Left lung (tissue), 10 donors: ENCODE data around the gene IGFALS. TPM values are rescaled to one million over a fixed set of nuclear protein-coding genes. Genes with fewer than 3 reads are reported as not detected.

Source experiments
- ATAC-seq: fragments of 200-7000 bp; cut with Tn5 transposase; one replicate; pipeline ENCODE4 v1.9.1; 2020; ENCODE audit warnings: moderate library complexity
- DNase-seq, 4 donors: peaks; one replicate each; pipeline ENCODE4 v3.0.0-alpha.2; 2013 to 2020
- H3K27ac ChIP-seq, 2 donors: fragments of 200-600 bp; sonication (generic) in 1 of 2; one replicate each; pipeline versions ENCODE4 v1.5.0 to v1.8.0; 2020 to 2021
- H3K27me3 ChIP-seq, 2 donors: fragments of 200-600 bp; sonication (generic) in 1 of 2; one replicate each; pipeline versions ENCODE4 v1.5.0 to v1.8.0; 2020 to 2021
- H3K36me3 ChIP-seq, 2 donors: fragments of 200-600 bp; sonication (generic) in 1 of 2; one replicate each; pipeline versions ENCODE4 v1.5.0 to v1.8.0; 2020 to 2021
- H3K4me1 ChIP-seq, 2 donors: fragments of 200-600 bp; one replicate each; pipeline ENCODE4 v1.8.0; 2021
- H3K4me3 ChIP-seq, 2 donors: fragments of 200-600 bp; sonication (generic) in 1 of 2; one replicate each; pipeline versions ENCODE4 v1.5.0 to v1.8.0; 2020 to 2021; ENCODE audit warnings: mild to moderate bottlenecking in 1 of 2
- H3K9me3 ChIP-seq, 2 donors: fragments of 200-600 bp; sonication (generic) in 1 of 2; one replicate each; pipeline versions ENCODE4 v1.5.0 to v1.8.0; 2020 to 2021
- CTCF ChIP-seq, 2 donors: fragments of 200-600 bp; sonication (generic) in 1 of 2; IDR thresholded peaks; one replicate each; pipeline versions ENCODE4 v1.5.0 to v1.8.0; 2021; ENCODE audit warnings: antibody characterized with exemption in 2 of 2
- intact Hi-C, 2 donors: fragments of 100-400 bp; cut with DNase I; formaldehyde crosslinking; loops; one replicate each; pipeline versions ENCODE4 v1.11.2 to v1.14.2; 2022
- polyA plus RNA-seq, 6 donors: library from polyadenylated mRNA; unstranded; fragments of 120-200 nt; gene quantifications; one replicate each; pipeline ENCODE4 v1.2.1, GENCODE V29; 2013; ENCODE audit not compliant: insufficient read length in 6 of 6
- total RNA-seq, 2 donors: library from RNA; stranded (reverse); fragmentation: NEBNext Ultra II Directional; extraction: Animal tissue kit (Norgen Biotek cat#: 25700); gene quantifications; one replicate each; pipeline ENCODE4 v1.2.1, GENCODE V29; 2021
- donor health status: DM: no; HTN: yes; CAD: no.
- donor health status: DM: no; HTN: no; CAD: no.

Gene IGFALS
- total and polyA plus RNA-seq, 8 donors, result 0.37 to 3.3 (median 2.4) TPM

DNA sequence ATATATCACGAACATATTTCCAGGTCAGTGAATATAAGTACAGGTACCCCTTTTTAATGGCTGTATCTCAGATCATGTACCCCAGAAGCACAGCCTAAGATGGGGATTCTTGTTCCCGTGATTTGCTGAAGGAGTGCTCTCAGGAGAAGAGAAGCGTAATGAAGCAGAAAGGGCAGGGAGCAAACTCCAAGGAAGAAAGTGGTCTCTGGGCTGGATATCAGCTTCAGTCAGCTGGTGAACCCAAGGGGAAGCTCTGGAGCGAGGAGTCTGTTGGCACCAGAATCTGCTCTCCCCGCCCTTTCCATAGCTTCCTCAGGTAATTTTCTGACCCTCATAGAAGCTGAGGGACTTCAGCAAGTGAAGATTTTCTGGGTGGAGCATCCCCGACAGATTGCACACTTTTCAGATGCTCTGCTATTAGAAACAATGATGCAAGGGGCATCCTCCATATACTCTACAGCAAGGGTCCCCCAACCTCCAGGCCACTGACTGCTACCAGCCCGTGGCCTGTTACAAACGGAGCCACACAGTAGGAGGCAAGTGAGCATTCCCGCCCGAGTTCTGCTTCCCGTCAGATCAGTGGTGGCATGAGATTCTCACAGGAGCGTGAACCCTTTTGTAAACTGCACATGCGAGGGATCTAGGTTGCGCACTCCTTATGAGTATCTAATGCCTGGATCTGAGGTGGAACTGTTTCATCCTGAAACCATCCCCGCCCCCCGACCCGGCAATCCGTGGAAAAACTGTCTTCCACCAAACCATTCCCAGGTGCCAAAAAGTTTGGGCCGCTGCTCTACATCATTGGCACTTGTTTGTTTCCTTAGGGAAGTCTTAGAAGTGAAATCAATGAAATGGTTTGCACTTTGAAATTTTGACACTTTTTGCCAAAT is 37.9 kb upstream of the IGFALS start:
- Histone ChIP-seq H3K36me3 (peaks cover 0 to 8% of the 10 kb centered on the region in 2 donors), H3K27ac (no peak overlapping the region), H3K4me3 (no peak overlapping the region), H3K9me3 (no peaks in the 10 kb centered on the region), H3K4me1 (peaks cover 16 to 32% of the 10 kb centered on the region in 2 donors), H3K27me3 (no peaks in the 10 kb centered on the region)
- TF ChIP-seq CTCF (IDR thresholded peaks at IDR 0.05), result no peak
- no peak for ATAC-seq
- DNase-seq, result no peak
- intact Hi-C loops, result no loop called here

DNA sequence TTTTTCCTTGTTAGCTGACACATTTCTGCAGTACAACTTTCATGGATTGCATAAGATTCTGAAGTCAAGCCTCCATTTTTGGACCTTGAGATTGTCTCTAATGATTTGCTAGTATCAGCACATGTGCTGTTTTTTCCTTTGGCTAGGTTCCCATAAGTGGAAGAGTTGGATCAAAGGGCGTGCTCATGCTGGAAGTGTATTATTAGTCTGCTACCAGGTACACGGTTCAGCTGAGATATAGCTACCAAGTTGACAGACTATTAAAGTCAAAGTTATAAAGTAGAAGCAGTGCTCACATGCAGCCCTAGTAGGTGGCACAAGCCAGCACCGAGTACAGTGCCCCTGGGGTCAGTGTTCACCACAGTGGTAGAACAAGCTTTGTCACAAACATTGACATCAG is 36.7 kb upstream of the IGFALS start:
- Histone ChIP-seq H3K9me3 (no peaks in the 10 kb centered on the region), H3K36me3 (peaks cover 0 to 8% of the 10 kb centered on the region in 2 donors), H3K27ac (no peak overlapping the region), H3K27me3 (no peaks in the 10 kb centered on the region), H3K4me1 (peaks cover 20 to 40% of the 10 kb centered on the region in 2 donors), H3K4me3 (no peak overlapping the region)
- ATAC-seq, result no peak
- intact Hi-C loops, result no loop called here
- no peak for DNase-seq
- TF ChIP-seq CTCF (IDR thresholded peaks at IDR 0.05), result no peak

DNA sequence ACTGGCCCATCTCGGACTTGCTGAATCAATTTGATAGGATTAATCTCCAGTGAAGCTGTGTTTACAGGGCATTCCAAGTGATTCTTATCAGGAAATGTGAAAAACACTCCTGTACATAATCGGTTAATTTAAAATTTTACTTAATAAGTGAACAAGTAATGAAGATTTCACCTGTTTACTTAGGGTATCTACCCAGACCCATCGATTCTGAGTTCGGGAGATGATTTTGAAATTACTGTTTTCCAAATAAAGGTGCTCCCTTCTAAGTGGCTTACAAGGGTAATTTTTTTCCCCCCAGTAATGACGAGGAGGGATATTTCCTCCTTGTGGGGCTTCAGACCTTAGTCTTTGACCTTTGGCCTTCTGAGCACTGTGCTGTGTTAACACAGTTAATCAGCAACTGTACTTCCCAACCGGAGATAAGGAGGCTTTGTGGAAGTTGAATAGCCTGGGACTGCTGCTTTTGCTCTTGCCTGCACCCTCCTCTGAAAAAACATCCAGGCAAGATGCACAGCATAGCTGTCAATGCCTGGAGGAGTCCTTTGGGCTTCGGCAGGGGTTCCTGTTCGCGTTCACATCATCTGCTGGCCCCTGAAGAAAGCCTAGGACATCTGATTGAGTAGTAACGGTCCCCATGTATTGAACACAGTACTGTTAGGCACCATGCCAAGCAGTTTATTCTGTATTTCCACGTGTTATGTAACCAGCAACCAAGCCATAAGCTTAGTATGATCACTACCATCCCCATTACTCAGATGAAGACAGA is 35.3 kb upstream of the IGFALS start:
- no peak overlapping the region for H3K27ac ChIP-seq
- peaks cover 20 to 51% of the 10 kb centered on the region in 2 donors for H3K4me1 ChIP-seq
- DNase-seq (no peak), ATAC-seq (no peak)
- peak overlapping the region in 1 of 2 donors; percentile 93 for H3K4me3 ChIP-seq
- H3K36me3 ChIP-seq, result peaks cover 0 to 8% of the 10 kb centered on the region in 2 donors
- TF ChIP-seq CTCF (IDR thresholded peaks at IDR 0.05), result no peak
- intact Hi-C loops, result no loop called here
- H3K27me3 ChIP-seq, result no peaks in the 10 kb centered on the region
- no peaks in the 10 kb centered on the region for H3K9me3 ChIP-seq

DNA sequence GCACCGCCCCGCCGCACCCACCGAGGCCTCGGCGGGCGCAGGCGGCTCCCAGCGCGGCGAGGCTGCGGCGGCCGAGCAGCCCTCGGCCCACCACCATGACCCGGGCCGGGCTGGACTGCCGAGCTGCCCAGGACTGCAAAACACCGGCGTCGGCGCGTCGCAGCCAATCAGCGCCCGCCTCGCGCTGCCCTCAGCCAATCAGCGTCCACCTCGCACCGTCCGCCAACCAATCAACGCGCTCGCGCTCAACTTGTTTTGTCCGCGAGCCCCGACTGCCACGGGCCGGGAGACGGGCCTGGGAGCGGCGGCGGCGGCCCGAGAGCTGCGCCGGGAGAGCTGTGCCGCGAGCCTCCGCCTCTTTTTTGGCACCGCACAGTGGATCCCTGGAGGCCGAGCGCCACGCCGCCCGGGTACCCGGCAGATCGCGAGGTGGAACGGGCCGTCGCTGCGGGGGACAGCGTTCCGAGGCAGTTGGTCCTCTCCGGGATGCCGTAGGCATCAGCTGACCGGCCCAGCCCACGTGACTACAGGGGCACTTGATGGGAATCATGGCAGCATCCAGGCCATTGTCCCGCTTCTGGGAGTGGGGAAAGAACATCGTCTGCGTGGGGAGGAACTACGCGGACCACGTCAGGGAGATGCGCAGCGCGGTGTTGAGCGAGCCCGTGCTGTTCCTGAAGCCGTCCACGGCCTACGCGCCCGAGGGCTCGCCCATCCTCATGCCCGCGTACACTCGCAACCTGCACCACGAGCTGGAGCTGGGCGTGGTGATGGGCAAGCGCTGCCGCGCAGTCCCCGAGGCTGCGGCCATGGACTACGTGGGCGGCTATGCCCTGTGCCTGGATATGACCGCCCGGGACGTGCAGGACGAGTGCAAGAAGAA is 33.4 kb upstream of the IGFALS start, which contains the start of the genes FAHD1 and HAGH:
TSS of gene FAHD1 (plus strand) at position 516 of the 883 bp plus-strand sequence. CDS start at position 549, 33 bp downstream.
TSS of gene HAGH (minus strand) at position 135 of the 883 bp plus-strand sequence. CDS start at position 97, 38 bp downstream.
- peak within 1 kb of the TSS; percentile 80 to 93 for H3K4me3 ChIP-seq
- peaks cover 20 to 51% of the 10 kb centered on the region in 2 donors for H3K4me1 ChIP-seq
- DNase-seq (peak; percentile 94 to 98 (median 96)), ATAC-seq (peak; percentile 92)
- no peaks in the 10 kb centered on the region for H3K27me3 ChIP-seq
- no peaks in the 10 kb centered on the region for H3K9me3 ChIP-seq
- H3K27ac ChIP-seq, result peak within 1 kb of the TSS; percentile 79 to 91
- intact Hi-C loops, result no loop called here
- no peak for TF ChIP-seq CTCF (IDR thresholded peaks at IDR 0.05)
- peaks cover 0 to 17% of the 10 kb centered on the region in 2 donors for H3K36me3 ChIP-seq
